ENCODE measurements around the gene FAF2.

DNA sequence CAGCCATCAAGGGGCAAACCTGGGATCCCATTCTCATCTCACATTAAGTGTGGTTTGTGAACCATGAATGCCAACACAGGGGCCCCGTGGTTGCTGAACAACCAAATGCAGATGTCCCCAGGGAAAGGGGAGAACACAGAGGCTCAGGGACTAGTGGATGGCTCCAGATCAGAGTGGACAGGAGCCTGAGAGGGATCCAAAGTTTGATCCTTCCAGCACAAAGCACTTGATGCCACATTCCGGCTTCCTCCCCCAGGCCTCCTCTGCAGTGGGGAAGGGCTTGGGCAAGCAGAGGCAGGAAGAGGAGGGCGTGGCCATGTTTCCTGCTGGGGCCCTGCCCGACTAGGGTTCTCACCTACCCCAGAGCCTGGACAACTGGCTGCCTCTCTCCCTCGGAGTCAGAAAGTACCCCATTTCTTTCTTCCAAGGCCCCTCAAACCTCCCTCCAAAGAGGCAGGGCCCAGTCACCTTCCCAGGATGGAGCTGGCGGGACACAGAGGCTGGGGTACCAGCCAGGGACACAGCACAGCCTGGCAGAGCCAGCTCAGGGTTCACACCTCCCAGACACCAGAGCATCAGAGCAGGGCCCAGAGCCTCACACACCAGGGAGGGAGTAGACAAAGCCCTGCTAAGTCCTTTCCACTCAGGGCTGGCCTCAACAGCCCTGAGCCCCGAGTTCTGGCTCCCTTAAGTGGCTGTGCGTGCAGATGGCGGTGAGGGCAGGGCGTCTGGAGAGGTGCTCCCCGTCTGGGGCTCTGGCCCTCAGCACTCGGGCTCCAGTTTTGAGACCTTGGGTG is 93.4 kb downstream of the FAF2 start:
- TF ChIP-seq, protein P1, sequence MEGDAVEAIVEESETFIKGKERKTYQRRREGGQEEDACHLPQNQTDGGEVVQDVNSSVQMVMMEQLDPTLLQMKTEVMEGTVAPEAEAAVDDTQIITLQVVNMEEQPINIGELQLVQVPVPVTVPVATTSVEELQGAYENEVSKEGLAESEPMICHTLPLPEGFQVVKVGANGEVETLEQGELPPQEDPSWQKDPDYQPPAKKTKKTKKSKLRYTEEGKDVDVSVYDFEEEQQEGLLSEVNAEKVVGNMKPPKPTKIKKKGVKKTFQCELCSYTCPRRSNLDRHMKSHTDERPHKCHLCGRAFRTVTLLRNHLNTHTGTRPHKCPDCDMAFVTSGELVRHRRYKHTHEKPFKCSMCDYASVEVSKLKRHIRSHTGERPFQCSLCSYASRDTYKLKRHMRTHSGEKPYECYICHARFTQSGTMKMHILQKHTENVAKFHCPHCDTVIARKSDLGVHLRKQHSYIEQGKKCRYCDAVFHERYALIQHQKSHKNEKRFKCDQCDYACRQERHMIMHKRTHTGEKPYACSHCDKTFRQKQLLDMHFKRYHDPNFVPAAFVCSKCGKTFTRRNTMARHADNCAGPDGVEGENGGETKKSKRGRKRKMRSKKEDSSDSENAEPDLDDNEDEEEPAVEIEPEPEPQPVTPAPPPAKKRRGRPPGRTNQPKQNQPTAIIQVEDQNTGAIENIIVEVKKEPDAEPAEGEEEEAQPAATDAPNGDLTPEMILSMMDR (IDR thresholded peaks at IDR 0.05) = no peak
- no peak for TF ChIP-seq POLR2A (IDR thresholded peaks at IDR 0.05)

All from adrenal gland (tissue), 5 donors.